ENCODE results near the gene CHMP4B.
A peak's percentile ranks its signal among the peaks of the same experiment; 100 is the strongest.

Gene CHMP4B

DNA sequence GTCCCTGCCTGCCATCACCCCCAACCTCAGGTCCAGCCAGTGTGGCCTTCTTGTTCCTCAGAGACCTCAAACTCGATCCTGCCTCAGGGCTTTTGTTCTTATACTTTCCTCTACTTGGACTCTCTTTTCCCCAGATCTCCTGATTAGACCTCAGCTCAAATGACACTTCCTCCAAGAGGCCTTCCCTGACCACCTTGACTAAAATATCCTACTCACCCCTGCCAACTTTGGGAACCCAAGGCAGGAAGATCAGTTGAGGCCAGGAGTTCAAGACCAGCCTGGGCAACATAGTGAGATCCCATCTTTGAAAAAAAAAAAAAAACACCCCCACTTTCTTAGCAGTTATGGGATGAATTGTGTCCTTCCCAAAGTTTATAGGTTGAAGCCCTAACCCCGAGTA, 73.5 kb downstream of the CHMP4B start:
- in situ Hi-C loops (cut with HindIII; ENCODE audit: low sequenced_read_pairs), result no loop called here
- DNase-seq (ENCODE audit: low read depth), result no peak
- TF ChIP-seq, protein P1, sequence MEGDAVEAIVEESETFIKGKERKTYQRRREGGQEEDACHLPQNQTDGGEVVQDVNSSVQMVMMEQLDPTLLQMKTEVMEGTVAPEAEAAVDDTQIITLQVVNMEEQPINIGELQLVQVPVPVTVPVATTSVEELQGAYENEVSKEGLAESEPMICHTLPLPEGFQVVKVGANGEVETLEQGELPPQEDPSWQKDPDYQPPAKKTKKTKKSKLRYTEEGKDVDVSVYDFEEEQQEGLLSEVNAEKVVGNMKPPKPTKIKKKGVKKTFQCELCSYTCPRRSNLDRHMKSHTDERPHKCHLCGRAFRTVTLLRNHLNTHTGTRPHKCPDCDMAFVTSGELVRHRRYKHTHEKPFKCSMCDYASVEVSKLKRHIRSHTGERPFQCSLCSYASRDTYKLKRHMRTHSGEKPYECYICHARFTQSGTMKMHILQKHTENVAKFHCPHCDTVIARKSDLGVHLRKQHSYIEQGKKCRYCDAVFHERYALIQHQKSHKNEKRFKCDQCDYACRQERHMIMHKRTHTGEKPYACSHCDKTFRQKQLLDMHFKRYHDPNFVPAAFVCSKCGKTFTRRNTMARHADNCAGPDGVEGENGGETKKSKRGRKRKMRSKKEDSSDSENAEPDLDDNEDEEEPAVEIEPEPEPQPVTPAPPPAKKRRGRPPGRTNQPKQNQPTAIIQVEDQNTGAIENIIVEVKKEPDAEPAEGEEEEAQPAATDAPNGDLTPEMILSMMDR (IDR thresholded peaks at IDR 0.05; ENCODE audit: low read depth, low read length, missing control alignments), result no peak
- H3K4me3 ChIP-seq (ENCODE audit: low read depth, low read length), result no peak overlapping the region

DNA sequence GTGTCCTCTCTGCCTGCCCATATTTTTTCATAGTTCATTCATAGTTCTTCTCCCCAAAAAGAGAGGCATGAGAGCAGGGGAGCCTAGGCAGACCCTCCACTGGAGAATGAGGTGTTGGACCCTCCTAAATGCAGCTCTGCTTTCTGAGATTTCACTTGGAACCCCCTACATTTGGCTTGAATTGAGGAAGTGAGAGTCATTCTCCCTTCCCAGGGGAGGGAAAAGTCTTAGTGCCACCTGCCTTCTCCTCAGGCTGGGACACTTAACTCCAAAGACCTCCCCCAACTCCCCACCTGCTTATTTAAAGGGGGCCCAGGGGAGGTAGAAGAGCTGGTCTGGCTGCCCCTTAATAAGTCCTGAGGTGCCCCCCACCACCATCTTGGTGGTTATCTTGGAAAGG, 78.2 kb downstream of the CHMP4B start:
- DNase-seq (ENCODE audit: low read depth), result no peak
- no peak overlapping the region for H3K4me3 ChIP-seq (ENCODE audit: low read depth, low read length)
- TF ChIP-seq, protein P1 (IDR thresholded peaks at IDR 0.05; ENCODE audit: low read depth, low read length, missing control alignments), result no peak
- in situ Hi-C loops (cut with HindIII; ENCODE audit: low sequenced_read_pairs), result no loop called here

GRCh38 chr20:33890557-33890956, 79.4 kb downstream of the CHMP4B start:
- no peak overlapping the region for H3K4me3 ChIP-seq (ENCODE audit: low read depth, low read length)
- DNase-seq (ENCODE audit: low read depth), result no peak
- TF ChIP-seq, protein P1 (IDR thresholded peaks at IDR 0.05; ENCODE audit: low read depth, low read length, missing control alignments), result no peak
- in situ Hi-C loops (cut with HindIII; ENCODE audit: low sequenced_read_pairs), result loop anchor here (5.0 kb wide), 1 partner anchor 102 kb away; the partner anchor contains the start of gene RALY

DNA sequence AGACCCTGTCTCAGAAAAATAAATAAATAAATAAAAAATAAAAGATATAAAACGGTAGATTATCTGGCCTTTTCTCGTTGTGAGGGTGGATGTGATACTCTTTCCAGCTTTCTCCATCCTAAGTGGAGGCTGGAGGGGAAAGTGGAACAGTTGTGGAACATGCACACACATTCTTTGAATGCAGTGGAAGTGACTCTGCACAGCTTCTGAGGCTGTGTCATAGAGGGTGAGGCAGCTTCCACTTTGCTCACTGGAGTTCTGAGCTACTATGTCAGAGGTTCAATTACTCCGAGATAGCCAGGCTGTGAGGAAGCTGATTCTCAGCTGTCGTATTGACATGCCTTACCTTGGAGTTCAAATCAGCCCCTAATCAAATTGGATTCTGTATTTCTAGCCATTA, 82.2 kb downstream of the CHMP4B start:
- DNase-seq (ENCODE audit: low read depth), result no peak
- no peak overlapping the region for H3K4me3 ChIP-seq (ENCODE audit: low read depth, low read length)
- in situ Hi-C loops (cut with HindIII; ENCODE audit: low sequenced_read_pairs), result loop anchor here (5.0 kb wide), 1 partner anchor 99 kb away; the partner anchor contains the start of gene RALY
- TF ChIP-seq, protein P1 (IDR thresholded peaks at IDR 0.05; ENCODE audit: low read depth, low read length, missing control alignments), result no peak

GRCh38 chr20:33894798-33895197, 83.7 kb downstream of the CHMP4B start:
- TF ChIP-seq, protein P1 (IDR thresholded peaks at IDR 0.05; ENCODE audit: low read depth, low read length, missing control alignments), result no peak
- no peak overlapping the region for H3K4me3 ChIP-seq (ENCODE audit: low read depth, low read length)
- in situ Hi-C loops (cut with HindIII; ENCODE audit: low sequenced_read_pairs), result loop anchor here (5.0 kb wide), 1 partner anchor 98 kb away; the partner anchor contains the start of gene RALY
- DNase-seq (ENCODE audit: low read depth), result no peak

DNA sequence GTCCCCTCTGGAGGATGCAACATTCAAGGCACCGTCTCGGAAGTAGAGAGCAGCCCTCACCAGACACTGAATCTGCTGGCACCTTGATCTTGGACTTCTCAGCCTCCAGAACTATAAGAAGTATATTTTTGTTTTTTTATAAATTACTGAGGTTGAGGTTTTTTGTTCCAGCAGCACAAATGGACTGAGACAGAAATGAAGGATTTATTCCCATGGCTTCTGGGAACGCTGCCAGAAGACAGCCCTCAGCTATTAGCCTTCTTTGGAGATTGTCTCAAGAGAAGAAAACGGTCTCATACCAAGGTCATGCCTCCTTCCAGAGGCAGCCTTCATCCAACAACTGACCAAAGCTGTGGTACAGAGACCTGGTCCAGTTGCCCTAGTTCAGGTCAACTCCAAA, 85.4 kb downstream of the CHMP4B start:
- H3K4me3 ChIP-seq (ENCODE audit: low read depth, low read length), result no peak overlapping the region
- peak; percentile 62 for DNase-seq (ENCODE audit: low read depth)
- in situ Hi-C loops (cut with HindIII; ENCODE audit: low sequenced_read_pairs), result no loop called here
- TF ChIP-seq, protein P1 (IDR thresholded peaks at IDR 0.05; ENCODE audit: low read depth, low read length, missing control alignments), result no peak

All from astrocyte of the cerebellum (primary cell).